Loucy (cell line): Measurements from ENCODE around the gene ATP8A2.

Experiments
- EZH2phosphoT487 ChIP-seq: fragments of 200-600 bp; IDR thresholded peaks from 2 replicates; pipeline ENCODE4 v1.6.1; 2018; ENCODE audit warnings: antibody characterized with exemption, mild to moderate bottlenecking, moderate library complexity, borderline replicate concordance
- TF ChIP-seq, protein P1 (sequence below): fragments of 200-600 bp; sonication (generic); conservative IDR thresholded peaks from 2 replicates; pipeline ENCODE4 v1.5.1; 2014; ENCODE audit warnings: mild to moderate bottlenecking, antibody characterized with exemption, low read length

GRCh38 chr13:25616674-25617073, 244.9 kb downstream of the ATP8A2 start:
- TF ChIP-seq, protein P1, sequence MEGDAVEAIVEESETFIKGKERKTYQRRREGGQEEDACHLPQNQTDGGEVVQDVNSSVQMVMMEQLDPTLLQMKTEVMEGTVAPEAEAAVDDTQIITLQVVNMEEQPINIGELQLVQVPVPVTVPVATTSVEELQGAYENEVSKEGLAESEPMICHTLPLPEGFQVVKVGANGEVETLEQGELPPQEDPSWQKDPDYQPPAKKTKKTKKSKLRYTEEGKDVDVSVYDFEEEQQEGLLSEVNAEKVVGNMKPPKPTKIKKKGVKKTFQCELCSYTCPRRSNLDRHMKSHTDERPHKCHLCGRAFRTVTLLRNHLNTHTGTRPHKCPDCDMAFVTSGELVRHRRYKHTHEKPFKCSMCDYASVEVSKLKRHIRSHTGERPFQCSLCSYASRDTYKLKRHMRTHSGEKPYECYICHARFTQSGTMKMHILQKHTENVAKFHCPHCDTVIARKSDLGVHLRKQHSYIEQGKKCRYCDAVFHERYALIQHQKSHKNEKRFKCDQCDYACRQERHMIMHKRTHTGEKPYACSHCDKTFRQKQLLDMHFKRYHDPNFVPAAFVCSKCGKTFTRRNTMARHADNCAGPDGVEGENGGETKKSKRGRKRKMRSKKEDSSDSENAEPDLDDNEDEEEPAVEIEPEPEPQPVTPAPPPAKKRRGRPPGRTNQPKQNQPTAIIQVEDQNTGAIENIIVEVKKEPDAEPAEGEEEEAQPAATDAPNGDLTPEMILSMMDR = no peak
- TF ChIP-seq EZH2phosphoT487 = no peak
